Stomach smooth muscle (tissue), 2 donors: Measurements from ENCODE around the gene MED22.

Source experiments
- H3K27ac ChIP-seq: one replicate; pipeline ENCODE4 v1.7.0; 2013; ENCODE audit warnings: mild to moderate bottlenecking, low read length, inconsistent platforms
- H3K27me3 ChIP-seq, 2 donors: one replicate each; pipeline ENCODE4 v1.7.0; 2013; ENCODE audit warnings: low read length in 2 of 2; ENCODE audit not compliant: insufficient read depth in 2 of 2, control insufficient read depth in 1 of 2
- H3K36me3 ChIP-seq, 2 donors: one replicate each; pipeline ENCODE4 v1.7.0; 2013; ENCODE audit warnings: low read length in 2 of 2; ENCODE audit not compliant: control insufficient read depth in 2 of 2, insufficient read depth in 2 of 2
- H3K4me1 ChIP-seq: one replicate; pipeline ENCODE4 v1.7.0; 2013; ENCODE audit warnings: low read length; ENCODE audit not compliant: control insufficient read depth, insufficient read depth
- H3K4me3 ChIP-seq, 2 donors: one replicate each; pipeline ENCODE4 v1.7.0; 2013; ENCODE audit warnings: low read length in 2 of 2
- H3K9ac ChIP-seq, 2 donors: one replicate each; pipeline ENCODE4 v1.7.0; 2013; ENCODE audit warnings: low read length in 2 of 2, mild to moderate bottlenecking in 1 of 2
- H3K9me3 ChIP-seq, 2 donors: one replicate each; pipeline ENCODE4 v1.7.0; 2013; ENCODE audit warnings: low read length in 2 of 2; ENCODE audit not compliant: control insufficient read depth in 2 of 2
- donor health status: healthy.
- donor health status: Pancreatic carcinoma.

MED22 gene

GRCh38 chr9:133354766-133355165 lies 6.8 kb upstream of the MED22 start:
- Histone ChIP-seq H3K4me1 (peaks cover 30% of the 10 kb centered on the region), H3K27me3 (no peaks in the 10 kb centered on the region), H3K9me3 (no peaks in the 10 kb centered on the region), H3K36me3 (peaks cover 30 to 35% of the 10 kb centered on the region in 2 donors), H3K4me3 (peak overlapping the region in 1 of 2 donors; percentile 3), H3K9ac (no peak overlapping the region), H3K27ac (no peak overlapping the region)

DNA sequence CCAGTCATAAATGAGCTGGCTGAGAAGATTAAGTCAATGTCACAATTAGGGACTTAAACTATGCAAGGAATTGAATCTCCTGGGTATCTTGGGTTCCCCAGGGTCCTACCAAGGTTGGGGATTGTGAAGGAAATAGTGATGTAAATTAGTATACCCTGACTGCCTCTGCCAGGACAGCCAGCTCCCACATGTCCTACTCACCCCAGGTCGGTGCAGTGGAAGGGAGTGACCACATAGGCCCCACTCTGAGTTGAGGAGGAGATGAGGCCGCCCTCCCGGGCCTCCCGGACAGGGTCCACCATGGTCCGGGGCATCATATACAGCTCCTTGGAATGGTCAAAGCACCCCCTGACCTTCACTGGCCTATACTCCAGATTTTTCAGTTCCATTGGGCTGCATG lies 5.6 kb upstream of the MED22 start:
- peaks cover 37% of the 10 kb centered on the region in 2 donors for H3K36me3 ChIP-seq
- no peak overlapping the region for H3K27ac ChIP-seq
- H3K27me3 ChIP-seq, result no peaks in the 10 kb centered on the region
- no peak overlapping the region for H3K9ac ChIP-seq
- H3K4me1 ChIP-seq, result peaks cover 41% of the 10 kb centered on the region
- no peak overlapping the region for H3K4me3 ChIP-seq
- no peaks in the 10 kb centered on the region for H3K9me3 ChIP-seq

- peaks cover 40% of the 10 kb centered on the region for H3K4me1 ChIP-seq
- H3K9me3 ChIP-seq, result no peaks in the 10 kb centered on the region
- H3K36me3 ChIP-seq, result peaks cover 37% of the 10 kb centered on the region in 2 donors
Measured at GRCh38 chr9:133352635-133353340, 4.9 kb upstream of the MED22 start.

GRCh38 chr9:133351908-133352634 lies 4.1 kb upstream of the MED22 start:
- Histone ChIP-seq H3K27me3 (no peaks in the 10 kb centered on the region), H3K9ac (no peak overlapping the region), H3K9me3 (no peaks in the 10 kb centered on the region), H3K4me3 (no peak overlapping the region), H3K4me1 (peaks cover 34% of the 10 kb centered on the region), H3K36me3 (peaks cover 37% of the 10 kb centered on the region in 2 donors), H3K27ac (no peak overlapping the region)

More at GRCh38 chr9:133352635-133353340, 4.9 kb upstream of the MED22 start:
- Histone ChIP-seq H3K4me3 (no peak overlapping the region), H3K27me3 (no peaks in the 10 kb centered on the region), H3K27ac (no peak overlapping the region), H3K9ac (no peak overlapping the region)

DNA sequence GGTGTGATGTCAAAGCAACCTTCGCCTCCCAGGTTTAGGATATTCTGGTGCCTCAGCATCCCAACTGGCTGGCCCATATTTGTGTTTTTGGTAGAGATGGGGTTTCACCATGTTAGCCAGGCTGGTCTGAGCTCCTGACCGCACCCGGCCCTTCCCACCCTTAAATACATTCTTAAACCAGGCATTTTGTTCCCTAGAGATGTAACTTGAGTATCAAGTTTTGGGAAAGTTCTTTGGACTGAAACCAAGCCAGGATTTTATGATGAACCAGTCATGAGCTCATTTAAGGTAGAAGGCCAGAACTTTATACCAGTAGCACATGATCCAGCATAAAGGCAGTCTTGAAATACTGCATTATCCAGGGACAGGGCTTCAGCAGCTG lies 3.6 kb upstream of the MED22 start:
- Histone ChIP-seq H3K9ac (no peak overlapping the region), H3K27ac (no peak overlapping the region), H3K4me3 (no peak overlapping the region), H3K27me3 (no peaks in the 10 kb centered on the region), H3K36me3 (peaks cover 37% of the 10 kb centered on the region in 2 donors), H3K9me3 (no peaks in the 10 kb centered on the region), H3K4me1 (peaks cover 36% of the 10 kb centered on the region)

GRCh38 chr9:133349965-133350616 lies 2.2 kb upstream of the MED22 start:
- no peaks in the 10 kb centered on the region for H3K9me3 ChIP-seq
- no peaks in the 10 kb centered on the region for H3K27me3 ChIP-seq
- no peak overlapping the region for H3K9ac ChIP-seq
- H3K4me3 ChIP-seq, result no peak overlapping the region
- peaks cover 33% of the 10 kb centered on the region for H3K4me1 ChIP-seq
- no peak overlapping the region for H3K27ac ChIP-seq
- peaks cover 40 to 44% of the 10 kb centered on the region in 2 donors for H3K36me3 ChIP-seq

DNA sequence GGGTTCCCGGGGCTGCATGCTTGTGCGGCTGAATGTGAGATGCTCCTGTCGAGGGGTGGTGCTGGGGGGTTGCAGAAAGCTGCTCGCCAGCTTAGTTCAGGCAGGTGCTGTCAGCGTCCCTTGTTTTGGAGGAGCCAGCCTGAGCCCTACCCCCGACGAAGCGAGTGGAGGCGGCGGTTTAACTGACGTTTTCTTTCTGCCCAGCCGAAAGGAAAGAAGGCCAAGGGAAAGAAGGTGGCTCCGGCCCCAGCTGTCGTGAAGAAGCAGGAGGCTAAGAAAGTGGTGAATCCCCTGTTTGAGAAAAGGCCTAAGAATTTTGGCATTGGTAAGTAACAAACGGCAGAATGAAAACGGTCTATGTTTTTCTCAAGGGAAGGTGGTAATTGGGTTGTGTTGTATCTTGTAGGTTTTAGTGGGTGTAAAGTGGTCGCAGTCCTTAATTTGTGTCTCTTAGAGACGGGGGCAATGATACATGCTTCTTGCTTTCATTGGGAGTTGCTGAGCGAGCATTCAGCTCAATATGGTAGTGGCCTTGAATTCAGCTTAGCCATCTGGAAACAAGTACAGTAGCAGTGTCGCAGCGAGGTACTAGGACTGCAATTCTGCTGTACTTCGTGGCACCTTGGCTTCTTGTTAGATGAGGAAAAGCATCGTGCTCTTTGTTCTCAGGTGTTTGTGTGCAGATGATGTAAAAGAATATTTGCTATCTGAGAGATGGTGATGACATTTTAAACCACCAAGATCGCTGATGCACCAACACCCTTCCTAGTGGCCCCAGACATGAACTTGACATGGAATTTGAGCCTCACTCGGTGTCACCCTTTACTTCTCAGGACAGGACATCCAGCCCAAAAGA lies 1.0 kb upstream of the MED22 start:
- peaks cover 51 to 55% of the 10 kb centered on the region in 2 donors for H3K36me3 ChIP-seq
- peak overlapping the region; percentile 94 for H3K27ac ChIP-seq
- H3K4me1 ChIP-seq, result peaks cover 31% of the 10 kb centered on the region

GRCh38 chr9:133347515-133347984 lies 381 bp downstream of the MED22 start:
- peaks cover 60 to 62% of the 10 kb centered on the region in 2 donors for H3K36me3 ChIP-seq
- H3K27me3 ChIP-seq, result no peaks in the 10 kb centered on the region
- H3K9me3 ChIP-seq, result no peaks in the 10 kb centered on the region
- H3K27ac ChIP-seq, result peak overlapping the region; percentile 94
- H3K4me1 ChIP-seq, result peaks cover 31% of the 10 kb centered on the region
- peak overlapping the region; percentile 98 to 99 for H3K4me3 ChIP-seq
- peak overlapping the region; percentile 98 for H3K9ac ChIP-seq

More for the DNA sequence above, 1.0 kb upstream of the MED22 start:
- H3K9me3 ChIP-seq, result no peaks in the 10 kb centered on the region
- peak overlapping the region; percentile 98 for H3K9ac ChIP-seq
- peak overlapping the region; percentile 98 to 99 for H3K4me3 ChIP-seq
- no peaks in the 10 kb centered on the region for H3K27me3 ChIP-seq

DNA sequence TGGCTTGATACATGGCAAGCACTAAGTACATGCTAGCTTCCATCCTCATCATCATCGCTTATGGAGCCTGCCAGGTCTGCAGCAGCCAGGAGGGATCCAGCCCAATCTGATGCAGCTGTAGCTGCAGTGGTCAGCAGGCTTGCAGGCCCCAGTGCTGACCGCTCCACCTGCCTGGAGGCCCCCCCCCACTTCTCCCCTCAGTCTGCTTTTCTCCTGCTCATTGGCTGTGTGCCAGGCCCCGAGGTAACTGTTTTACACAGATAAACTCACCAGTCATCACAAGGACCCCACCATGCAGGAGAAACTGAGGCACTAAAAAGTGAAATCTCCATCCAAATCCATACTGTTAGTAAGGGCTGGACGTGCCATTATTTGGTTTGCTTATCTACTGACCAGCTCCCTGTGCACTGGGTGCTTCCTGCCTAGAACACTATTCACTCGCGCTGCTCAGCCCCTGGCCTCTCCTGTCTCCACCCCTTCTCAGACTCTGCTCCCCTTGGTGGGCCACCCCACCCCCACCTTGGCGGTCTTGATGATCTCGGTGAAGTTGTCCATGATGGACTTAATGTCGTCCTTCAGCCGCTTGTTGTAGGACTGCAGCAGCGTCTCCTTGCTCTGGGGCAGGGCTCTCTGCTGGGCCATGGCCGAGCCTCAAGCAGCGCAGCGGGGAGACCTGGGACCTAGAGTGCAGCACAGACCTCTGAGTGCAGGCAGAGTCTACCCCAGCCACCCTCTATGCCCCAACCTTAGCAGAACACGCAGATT lies 1.7 kb downstream of the MED22 start:
- H3K9ac ChIP-seq, result peak overlapping the region; percentile 55 to 79
- H3K36me3 ChIP-seq, result peaks cover 53 to 54% of the 10 kb centered on the region in 2 donors
- peak overlapping the region; percentile 71 to 99 for H3K4me3 ChIP-seq
- peak overlapping the region; percentile 60 for H3K27ac ChIP-seq
- H3K27me3 ChIP-seq, result no peaks in the 10 kb centered on the region
- peaks cover 27% of the 10 kb centered on the region for H3K4me1 ChIP-seq
- no peaks in the 10 kb centered on the region for H3K9me3 ChIP-seq
